Liver (tissue), 9 donors: ENCODE results near the gene PARVB. TPM values are rescaled to one million over a fixed set of nuclear protein-coding genes. Genes with fewer than 3 reads are reported as not detected.
A peak's percentile ranks its signal among the peaks of the same experiment; 100 is the strongest.

Source experiments
- DNase-seq: peaks from one replicate; pipeline ENCODE4 v3.0.0-alpha.2; 2017; ENCODE audit warnings: low spot score
- H3K27ac ChIP-seq, 2 donors: one replicate each; pipeline ENCODE4 v1.7.0; 2013; ENCODE audit warnings: inconsistent platforms in 2 of 2, low read length in 2 of 2, control low read depth in 1 of 2, low read depth in 1 of 2, mild to moderate bottlenecking in 1 of 2
- H3K27me3 ChIP-seq, 4 donors: one replicate each; pipeline versions ENCODE4 v1.6.1 to v1.7.0; 2013; ENCODE audit warnings: low read length in 3 of 4, inconsistent platforms in 1 of 4, mild to moderate bottlenecking in 1 of 4, moderate library complexity in 1 of 4; ENCODE audit not compliant: control insufficient read depth in 4 of 4, insufficient read depth in 4 of 4
- H3K36me3 ChIP-seq, 4 donors: one replicate each; pipeline versions ENCODE4 v1.6.1 to v1.7.0; 2013; ENCODE audit warnings: low read length in 3 of 4, mild to moderate bottlenecking in 3 of 4, low read depth in 1 of 4, moderate library complexity in 1 of 4; ENCODE audit not compliant: control insufficient read depth in 4 of 4, insufficient read depth in 3 of 4
- H3K4me1 ChIP-seq, 4 donors: one replicate each; pipeline versions ENCODE4 v1.6.1 to v1.7.0; 2013; ENCODE audit warnings: low read length in 3 of 4, mild to moderate bottlenecking in 3 of 4, moderate library complexity in 1 of 4; ENCODE audit not compliant: control insufficient read depth in 4 of 4, insufficient read depth in 4 of 4
- H3K4me3 ChIP-seq, 3 donors: one replicate each; pipeline versions ENCODE4 v1.6.1 to v1.7.0; 2013; ENCODE audit warnings: low read length in 3 of 3, control low read depth in 1 of 3, low read depth in 1 of 3, mild to moderate bottlenecking in 1 of 3
- H3K9ac ChIP-seq, 2 donors: one replicate each; pipeline ENCODE4 v1.7.0; 2013; ENCODE audit warnings: low read length in 2 of 2, mild to moderate bottlenecking in 2 of 2, moderate library complexity in 2 of 2, control low read depth in 1 of 2, low read depth in 1 of 2
- H3K9me3 ChIP-seq, 4 donors: one replicate each; pipeline versions ENCODE4 v1.6.1 to v1.7.0; 2013; ENCODE audit warnings: low read length in 3 of 4; ENCODE audit not compliant: control insufficient read depth in 4 of 4
- EGR1 ChIP-seq, 2 donors: IDR thresholded peaks; 2 replicates each; pipeline ENCODE4 v1.6.1; 2016 to 2018; ENCODE audit warnings: antibody characterized with exemption in 2 of 2, low read depth in 2 of 2
- FOXA2 ChIP-seq: IDR thresholded peaks from 2 replicates; pipeline ENCODE4 v1.6.1; 2016; ENCODE audit warnings: antibody characterized with exemption
- HNF4A ChIP-seq, 2 donors: conservative IDR thresholded peaks; 2 replicates each; pipeline ENCODE4 v1.6.1; 2016; ENCODE audit warnings: antibody characterized with exemption in 2 of 2, mild to moderate bottlenecking in 2 of 2
- HNF4G ChIP-seq: IDR thresholded peaks from 2 replicates; pipeline ENCODE4 v1.6.1; 2016; ENCODE audit warnings: antibody characterized with exemption
- JUND ChIP-seq, 2 donors: IDR thresholded peaks; 2 replicates each; pipeline ENCODE4 v1.6.1; 2016; ENCODE audit warnings: antibody characterized with exemption in 2 of 2
- MAX ChIP-seq: IDR thresholded peaks from 2 replicates; pipeline ENCODE4 v1.6.1; 2016; ENCODE audit warnings: antibody characterized with exemption
- NR2F2 ChIP-seq: IDR thresholded peaks from 2 replicates; pipeline ENCODE4 v1.6.1; 2016; ENCODE audit warnings: antibody characterized with exemption
- RAD21 ChIP-seq, 2 donors: IDR thresholded peaks; 2 replicates each; pipeline ENCODE4 v1.6.1; 2016; ENCODE audit warnings: antibody characterized with exemption in 2 of 2, mild to moderate bottlenecking in 2 of 2
- REST ChIP-seq: IDR thresholded peaks from 2 replicates; pipeline ENCODE4 v1.6.1; 2016; ENCODE audit warnings: antibody characterized with exemption, mild to moderate bottlenecking
- RXRA ChIP-seq, 2 donors: IDR thresholded peaks; 2 replicates each; pipeline ENCODE4 v1.6.1; 2017 to 2018; ENCODE audit warnings: antibody characterized with exemption in 2 of 2, mild to moderate bottlenecking in 1 of 2
- SP1 ChIP-seq: IDR thresholded peaks from 2 replicates; pipeline ENCODE4 v1.6.1; 2018; ENCODE audit warnings: antibody characterized with exemption, mild to moderate bottlenecking
- YY1 ChIP-seq: IDR thresholded peaks from 2 replicates; pipeline ENCODE4 v1.6.1; 2016; ENCODE audit warnings: antibody characterized with exemption, mild to moderate bottlenecking
- WGBS: extraction: QIAGEN DNeasy Blood & Tissue Kit; methylation state at CpG from one replicate; pipeline ENCODE4 v1.1.7; 2013; 5-methylcytosine and 5-hydroxymethylcytosine counted together
- polyA plus RNA-seq, 2 donors: library from polyadenylated mRNA; stranded (reverse) in 1 of 2; unstranded in 1 of 2; fragments of 200-250 nt in 1 of 2; fragments of >200 nt in 1 of 2; fragmentation: Nextera tagmentation in 1 of 2; extraction: Ambion mirVana in 1 of 2; gene quantifications; one replicate each; pipeline versions ENCODE4 v1.2.1 to v1.2.3, GENCODE V29; 2013 to 2015
- total RNA-seq, 2 donors: library from RNA; depleted of rRNA; stranded (reverse); fragments of >200 nt; gene quantifications; one replicate each; pipeline ENCODE4 v1.2.3, GENCODE V29; 2014
- TF ChIP-seq, protein P1 (sequence below): IDR thresholded peaks from 2 replicates; pipeline ENCODE4 v1.6.1; 2016; ENCODE audit warnings: antibody characterized with exemption
- donor health status: healthy.
- donor health status: healthy.
- donor health status: healthy.
- donor health status: healthy.
- donor health status: healthy.

PARVB gene
- total and polyA plus RNA-seq, 4 donors = 3.2 to 55.5 (median 17.7) TPM

DNA sequence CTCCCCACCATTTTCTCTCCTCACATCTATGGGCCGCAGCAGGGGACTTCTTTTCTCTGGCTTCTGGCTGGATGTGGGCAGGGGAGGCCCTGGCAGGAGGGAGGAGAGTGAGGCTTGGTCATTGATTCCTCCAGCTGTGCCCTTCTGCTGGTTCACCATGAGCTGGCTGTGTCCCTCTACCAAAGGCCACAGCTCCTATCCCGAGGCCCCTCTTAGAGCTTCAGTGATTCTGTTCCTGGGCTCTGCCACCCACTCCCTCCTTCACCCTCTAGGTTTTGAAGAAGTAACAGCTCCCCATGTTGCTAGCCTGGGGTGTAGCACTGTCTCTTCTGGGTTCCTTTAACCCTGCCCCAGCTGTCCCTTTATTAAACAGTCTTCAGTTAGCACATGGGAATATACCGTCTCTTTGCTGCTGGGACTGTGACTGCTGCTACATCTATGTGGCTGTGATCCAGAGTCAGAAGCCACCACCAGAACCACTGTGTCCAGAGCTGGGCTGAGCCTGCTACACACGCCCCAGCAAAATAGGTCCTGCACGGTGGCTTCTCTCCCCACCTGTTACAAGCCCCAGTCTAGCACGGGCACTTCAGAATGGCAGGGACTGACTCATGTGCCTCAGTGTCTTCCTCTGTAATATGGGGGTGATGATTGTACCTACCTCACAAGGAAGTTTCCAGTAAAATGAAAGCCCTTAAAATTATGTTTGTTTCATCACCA is 156.0 kb downstream of the PARVB start:
- TF ChIP-seq SP1 = no peak
- Histone ChIP-seq H3K9ac (no peak overlapping the region), H3K36me3 (no peaks in the 10 kb centered on the region), H3K27me3 (peaks cover 0 to 3% (median 0%) of the 10 kb centered on the region in 4 donors), H3K27ac (no peak overlapping the region), H3K4me3 (no peak overlapping the region), H3K9me3 (no peaks in the 10 kb centered on the region), H3K4me1 (no peaks in the 10 kb centered on the region)
- WGBS = 73% methylated on average over 6 of the region's 6 CpGs
- DNase-seq = no peak

DNA sequence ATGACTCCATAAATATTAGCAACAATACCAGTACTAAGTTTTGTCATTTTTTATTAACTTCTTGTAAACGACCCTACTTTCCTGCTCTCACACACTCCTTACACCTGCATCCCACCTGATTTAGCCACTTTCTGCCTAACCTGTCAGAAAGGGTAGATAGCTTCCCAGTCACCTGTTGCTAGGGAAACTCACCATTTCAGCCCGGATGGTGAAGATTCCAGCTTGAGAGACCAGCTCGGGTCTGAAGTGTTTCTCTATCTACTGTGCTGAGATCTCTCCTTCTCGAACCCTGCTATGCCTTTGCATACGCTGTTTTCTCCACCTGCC is 156.6 kb downstream of the PARVB start, which contains the start of gene PARVG:
Gene PARVG (plus strand): TSS at position 220 of the 327 bp plus-strand sequence. CDS start 2,405 bp downstream, outside the sequence.
- H3K27me3 ChIP-seq = peaks cover 0 to 3% (median 1%) of the 10 kb centered on the region in 4 donors
- peak within 1 kb of the TSS in 1 of 2 donors; percentile 13 for H3K9ac ChIP-seq
- DNase-seq = no peak
- H3K36me3 ChIP-seq = no peaks in the 10 kb centered on the region
- peak within 1 kb of the TSS; percentile 43 to 72 for H3K27ac ChIP-seq
- TF ChIP-seq MAX = no peak
- TF ChIP-seq YY1 = no peak
- TF ChIP-seq FOXA2 = no peak
- TF ChIP-seq JUND (IDR thresholded peaks at IDR 0.05) = no peak
- TF ChIP-seq RAD21 (IDR thresholded peaks at IDR 0.05) = no peak
- no peak for TF ChIP-seq SP1
- no peak for TF ChIP-seq NR2F2
- no peak for TF ChIP-seq HNF4G
- no peak for TF ChIP-seq EGR1 (IDR thresholded peaks at IDR 0.05; ENCODE audit: low read depth in 2 of 2)
- TF ChIP-seq RXRA (IDR thresholded peaks at IDR 0.05) = no peak
- TF ChIP-seq, protein P1, sequence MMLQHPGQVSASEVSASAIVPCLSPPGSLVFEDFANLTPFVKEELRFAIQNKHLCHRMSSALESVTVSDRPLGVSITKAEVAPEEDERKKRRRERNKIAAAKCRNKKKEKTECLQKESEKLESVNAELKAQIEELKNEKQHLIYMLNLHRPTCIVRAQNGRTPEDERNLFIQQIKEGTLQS = no peak
- TF ChIP-seq HNF4A (conservative IDR thresholded peaks at IDR 0.05) = no peak
- TF ChIP-seq REST = no peak
- H3K4me1 ChIP-seq = no peaks in the 10 kb centered on the region
- H3K4me3 ChIP-seq = peak within 1 kb of the TSS in 2 of 3 donors; percentile 14 to 29
- H3K9me3 ChIP-seq = no peaks in the 10 kb centered on the region
- 44% methylated on average over 5 of the region's 5 CpGs for WGBS
